Measurements from ENCODE around the gene RAPGEF3.

- TF ChIP-seq, protein P1, sequence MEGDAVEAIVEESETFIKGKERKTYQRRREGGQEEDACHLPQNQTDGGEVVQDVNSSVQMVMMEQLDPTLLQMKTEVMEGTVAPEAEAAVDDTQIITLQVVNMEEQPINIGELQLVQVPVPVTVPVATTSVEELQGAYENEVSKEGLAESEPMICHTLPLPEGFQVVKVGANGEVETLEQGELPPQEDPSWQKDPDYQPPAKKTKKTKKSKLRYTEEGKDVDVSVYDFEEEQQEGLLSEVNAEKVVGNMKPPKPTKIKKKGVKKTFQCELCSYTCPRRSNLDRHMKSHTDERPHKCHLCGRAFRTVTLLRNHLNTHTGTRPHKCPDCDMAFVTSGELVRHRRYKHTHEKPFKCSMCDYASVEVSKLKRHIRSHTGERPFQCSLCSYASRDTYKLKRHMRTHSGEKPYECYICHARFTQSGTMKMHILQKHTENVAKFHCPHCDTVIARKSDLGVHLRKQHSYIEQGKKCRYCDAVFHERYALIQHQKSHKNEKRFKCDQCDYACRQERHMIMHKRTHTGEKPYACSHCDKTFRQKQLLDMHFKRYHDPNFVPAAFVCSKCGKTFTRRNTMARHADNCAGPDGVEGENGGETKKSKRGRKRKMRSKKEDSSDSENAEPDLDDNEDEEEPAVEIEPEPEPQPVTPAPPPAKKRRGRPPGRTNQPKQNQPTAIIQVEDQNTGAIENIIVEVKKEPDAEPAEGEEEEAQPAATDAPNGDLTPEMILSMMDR (IDR thresholded peaks at IDR 0.05), result no peak
- TF ChIP-seq EP300 (IDR thresholded peaks at IDR 0.05), result no peak
Measured at GRCh38 chr12:47700263-47700662, 58.4 kb downstream of the RAPGEF3 start.
